ENCODE data around the gene ATP11C. TPM values are rescaled to one million over a fixed set of nuclear protein-coding genes. Genes with fewer than 3 reads are reported as not detected.
"Not testable (repeated sequence)": the region's sequence is repeated elsewhere in the genome, so short reads cannot be mapped to it uniquely, and the experiment has no call there.

The ATP11C gene
- total RNA-seq (2012; rRNA removed) = 21.4 and 32.7 TPM in 2 replicates

- Histone ChIP-seq H3K9ac (ENCODE audit: low read depth, low read length) (peak within 1 kb of the TSS; percentile 85), H3K9me3 (replicated peaks; ENCODE audit: low read length) (no peaks in the 10 kb centered on the region), H3K4me2 (ENCODE audit: low read length) (peak within 1 kb of the TSS; percentile 90), H3K4me3 (ENCODE audit: low read length) (peak within 1 kb of the TSS; percentile 75), H3K4me1 (ENCODE audit: control insufficient read depth, insufficient read depth, low read length) (peaks cover 13% of the 10 kb centered on the region), H3K36me3 (ENCODE audit: insufficient read depth, low read length) (no peaks in the 10 kb centered on the region), H3K27me3 (ENCODE audit: control insufficient read depth, insufficient read depth, low read length) (no peaks in the 10 kb centered on the region)
These were observed at the start of gene ATP11C for GRCh38 chrX:139932901-139933796. TSS of gene ATP11C (minus strand) at chrX:139933053. CDS start at chrX:139932042, 1,011 bp downstream.

- no peak overlapping the region for H3K4me3 ChIP-seq (ENCODE audit: low read length)
- no peaks in the 10 kb centered on the region for H3K36me3 ChIP-seq (ENCODE audit: insufficient read depth, low read length)
- H3K4me2 ChIP-seq (ENCODE audit: low read length) = no peak overlapping the region
- no peak overlapping the region for H3K9ac ChIP-seq (ENCODE audit: low read depth, low read length)
- no peaks in the 10 kb centered on the region for H3K27me3 ChIP-seq (ENCODE audit: control insufficient read depth, insufficient read depth, low read length)
- no peaks in the 10 kb centered on the region for H3K4me1 ChIP-seq (ENCODE audit: control insufficient read depth, insufficient read depth, low read length)
- no peaks in the 10 kb centered on the region for H3K9me3 ChIP-seq (replicated peaks; ENCODE audit: low read length)
These were observed 41.6 kb upstream of the ATP11C start for GRCh38 chrX:139974471-139974870.

- Histone ChIP-seq H3K9me3 (replicated peaks; ENCODE audit: low read length) (no peaks in the 10 kb centered on the region), H3K9ac (ENCODE audit: low read depth, low read length) (no peak overlapping the region), H3K36me3 (ENCODE audit: insufficient read depth, low read length) (no peaks in the 10 kb centered on the region), H3K4me2 (ENCODE audit: low read length) (no peak overlapping the region), H3K4me3 (ENCODE audit: low read length) (no peak overlapping the region), H3K27me3 (ENCODE audit: control insufficient read depth, insufficient read depth, low read length) (no peaks in the 10 kb centered on the region), H3K4me1 (ENCODE audit: control insufficient read depth, insufficient read depth, low read length) (no peaks in the 10 kb centered on the region)
These were observed 40.1 kb upstream of the ATP11C start for GRCh38 chrX:139972629-139973624.

GRCh38 chrX:139972113-139972512 lies 39.3 kb upstream of the ATP11C start:
- no peaks in the 10 kb centered on the region for H3K36me3 ChIP-seq (ENCODE audit: insufficient read depth, low read length)
- H3K4me1 ChIP-seq (ENCODE audit: control insufficient read depth, insufficient read depth, low read length) = no peaks in the 10 kb centered on the region
- H3K27me3 ChIP-seq (ENCODE audit: control insufficient read depth, insufficient read depth, low read length) = no peaks in the 10 kb centered on the region
- H3K4me2 ChIP-seq (ENCODE audit: low read length) = no peak overlapping the region
- no peak overlapping the region for H3K4me3 ChIP-seq (ENCODE audit: low read length)
- H3K9ac ChIP-seq (ENCODE audit: low read depth, low read length) = no peak overlapping the region
- no peaks in the 10 kb centered on the region for H3K9me3 ChIP-seq (replicated peaks; ENCODE audit: low read length)

GRCh38 chrX:139971394-139971749 lies 38.5 kb upstream of the ATP11C start:
- H3K4me3 ChIP-seq (ENCODE audit: low read length) = no peak overlapping the region
- no peaks in the 10 kb centered on the region for H3K4me1 ChIP-seq (ENCODE audit: control insufficient read depth, insufficient read depth, low read length)
- H3K4me2 ChIP-seq (ENCODE audit: low read length) = no peak overlapping the region
- no peak overlapping the region for H3K9ac ChIP-seq (ENCODE audit: low read depth, low read length)
- no peaks in the 10 kb centered on the region for H3K9me3 ChIP-seq (replicated peaks; ENCODE audit: low read length)
- no peaks in the 10 kb centered on the region for H3K36me3 ChIP-seq (ENCODE audit: insufficient read depth, low read length)
- H3K27me3 ChIP-seq (ENCODE audit: control insufficient read depth, insufficient read depth, low read length) = no peaks in the 10 kb centered on the region

GRCh38 chrX:139969286-139969685 lies 36.4 kb upstream of the ATP11C start:
- Histone ChIP-seq H3K4me1 (ENCODE audit: control insufficient read depth, insufficient read depth, low read length) (no peaks in the 10 kb centered on the region), H3K27me3 (ENCODE audit: control insufficient read depth, insufficient read depth, low read length) (no peaks in the 10 kb centered on the region), H3K4me2 (ENCODE audit: low read length) (no peak overlapping the region), H3K9ac (ENCODE audit: low read depth, low read length) (no peak overlapping the region), H3K36me3 (ENCODE audit: insufficient read depth, low read length) (no peaks in the 10 kb centered on the region), H3K4me3 (ENCODE audit: low read length) (no peak overlapping the region), H3K9me3 (replicated peaks; ENCODE audit: low read length) (no peaks in the 10 kb centered on the region)

- Histone ChIP-seq H3K9me3 (replicated peaks; ENCODE audit: low read length) (no peaks in the 10 kb centered on the region), H3K27me3 (ENCODE audit: control insufficient read depth, insufficient read depth, low read length) (no peaks in the 10 kb centered on the region), H3K4me1 (ENCODE audit: control insufficient read depth, insufficient read depth, low read length) (no peaks in the 10 kb centered on the region)
These were observed 34.9 kb upstream of the ATP11C start for GRCh38 chrX:139967750-139968149.

GRCh38 chrX:139967300-139967699 lies 34.4 kb upstream of the ATP11C start:
- no peak overlapping the region for H3K9ac ChIP-seq (ENCODE audit: low read depth, low read length)
- H3K4me2 ChIP-seq (ENCODE audit: low read length) = no peak overlapping the region
- H3K4me3 ChIP-seq (ENCODE audit: low read length) = no peak overlapping the region
- H3K27me3 ChIP-seq (ENCODE audit: control insufficient read depth, insufficient read depth, low read length) = no peaks in the 10 kb centered on the region
- H3K4me1 ChIP-seq (ENCODE audit: control insufficient read depth, insufficient read depth, low read length) = no peaks in the 10 kb centered on the region
- H3K36me3 ChIP-seq (ENCODE audit: insufficient read depth, low read length) = no peaks in the 10 kb centered on the region
- H3K9me3 ChIP-seq (replicated peaks; ENCODE audit: low read length) = no peaks in the 10 kb centered on the region

More at GRCh38 chrX:139967750-139968149, 34.9 kb upstream of the ATP11C start:
- H3K9ac ChIP-seq (ENCODE audit: low read depth, low read length) = no peak overlapping the region
- no peaks in the 10 kb centered on the region for H3K36me3 ChIP-seq (ENCODE audit: insufficient read depth, low read length)
- no peak overlapping the region for H3K4me3 ChIP-seq (ENCODE audit: low read length)
- H3K4me2 ChIP-seq (ENCODE audit: low read length) = no peak overlapping the region

GRCh38 chrX:139966159-139966558 lies 33.3 kb upstream of the ATP11C start:
- not testable (repeated sequence) for H3K9ac ChIP-seq (ENCODE audit: low read depth, low read length); H3K4me2 ChIP-seq (ENCODE audit: low read length); H3K27me3 ChIP-seq (ENCODE audit: control insufficient read depth, insufficient read depth, low read length)

GRCh38 chrX:139965421-139965820 lies 32.6 kb upstream of the ATP11C start, which contains the start of gene CXorf66:
TSS of gene CXorf66 (minus strand) at chrX:139965521. CDS start at chrX:139965496, 25 bp downstream.
- no peaks in the 10 kb centered on the region for H3K36me3 ChIP-seq (ENCODE audit: insufficient read depth, low read length)
- no peak within 1 kb of the TSS for H3K9ac ChIP-seq (ENCODE audit: low read depth, low read length)
- no peaks in the 10 kb centered on the region for H3K4me1 ChIP-seq (ENCODE audit: control insufficient read depth, insufficient read depth, low read length)
- no peak within 1 kb of the TSS for H3K4me3 ChIP-seq (ENCODE audit: low read length)
- H3K4me2 ChIP-seq (ENCODE audit: low read length) = no peak within 1 kb of the TSS
- no peaks in the 10 kb centered on the region for H3K9me3 ChIP-seq (replicated peaks; ENCODE audit: low read length)
- H3K27me3 ChIP-seq (ENCODE audit: control insufficient read depth, insufficient read depth, low read length) = no peaks in the 10 kb centered on the region

More at GRCh38 chrX:139966159-139966558, 33.3 kb upstream of the ATP11C start:
- not testable (repeated sequence) for H3K4me3 ChIP-seq (ENCODE audit: low read length); H3K4me1 ChIP-seq (ENCODE audit: control insufficient read depth, insufficient read depth, low read length); H3K9me3 ChIP-seq (replicated peaks; ENCODE audit: low read length); H3K36me3 ChIP-seq (ENCODE audit: insufficient read depth, low read length)

- H3K4me1 ChIP-seq (ENCODE audit: control insufficient read depth, insufficient read depth, low read length); H3K4me2 ChIP-seq (ENCODE audit: low read length); H3K4me3 ChIP-seq (ENCODE audit: low read length); H3K36me3 ChIP-seq (ENCODE audit: insufficient read depth, low read length); H3K9me3 ChIP-seq (replicated peaks; ENCODE audit: low read length); H3K27me3 ChIP-seq (ENCODE audit: control insufficient read depth, insufficient read depth, low read length); H3K9ac ChIP-seq (ENCODE audit: low read depth, low read length): not testable (repeated sequence)
These were observed 28.2 kb upstream of the ATP11C start for GRCh38 chrX:139961091-139961490.

Data from skeletal muscle satellite cell (primary cell).